ENCODE data around the gene PPP6R2.
"Not testable (repeated sequence)": the region's sequence is repeated elsewhere in the genome, so short reads cannot be mapped to it uniquely, and the experiment has no call there.

DNA sequence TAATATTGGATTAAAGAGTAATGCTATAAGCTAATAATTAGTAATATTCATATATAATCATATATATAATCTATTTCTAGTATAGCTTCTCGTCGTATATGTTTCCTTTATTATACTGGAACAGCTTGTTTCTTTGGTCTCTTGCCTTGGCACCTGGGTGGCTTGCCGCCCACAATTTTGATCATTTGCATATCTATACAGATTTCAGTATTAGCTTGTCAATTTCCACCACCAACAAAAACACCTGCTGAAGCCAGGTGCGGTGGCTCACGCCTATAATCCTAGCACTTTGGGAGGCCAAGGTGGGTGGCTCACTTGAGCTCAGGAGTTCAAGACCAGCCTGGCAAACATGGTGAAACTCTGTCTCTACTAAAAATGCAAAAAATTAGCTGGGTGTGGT lies 8.7 kb upstream of the PPP6R2 start:
- TF ChIP-seq CTCF (conservative IDR thresholded peaks at IDR 0.05 in 1 of 2, IDR thresholded peaks at IDR 0.05 in 1 of 2; ENCODE audit: extremely low read depth in 1 of 2, insufficient read depth in 1 of 2, low read depth in 1 of 2, low read length in 2 of 2); EZH2 (IDR thresholded peaks at IDR 0.05; ENCODE audit: borderline replicate concordance, low read length): not testable (repeated sequence)
